Osteoblast (primary cell): ENCODE data around the gene YIPF3. TPM values are rescaled to one million over a fixed set of nuclear protein-coding genes. Genes with fewer than 3 reads are reported as not detected.

Source experiments
- DNase-seq: peaks from one replicate; pipeline ENCODE4 v3.0.0; 2011; ENCODE audit warnings: low spot score, mixed read lengths; ENCODE audit not compliant: insufficient read length; ENCODE audit errors: missing footprints
- H2AFZ ChIP-seq: 2 replicates; pipeline ENCODE4 v1.6.0; 2011; ENCODE audit warnings: mild to moderate bottlenecking, low read length
- H3K27ac ChIP-seq: 2 replicates; pipeline ENCODE4 v1.5.1; 2011; ENCODE audit warnings: mild to moderate bottlenecking, low read depth, low read length, moderate library complexity
- H3K27me3 ChIP-seq: 2 replicates; pipeline ENCODE4 v1.6.0; 2012; ENCODE audit warnings: mild to moderate bottlenecking, control low read depth, inconsistent platforms, low read length, moderate library complexity; ENCODE audit not compliant: insufficient read depth
- H3K36me3 ChIP-seq: 2 replicates; pipeline ENCODE4 v1.5.1; 2011; ENCODE audit warnings: mild to moderate bottlenecking, low read length, control low read depth, moderate library complexity; ENCODE audit not compliant: insufficient read depth
- H3K4me1 ChIP-seq: 2 replicates; pipeline ENCODE4 v1.5.1; 2011; ENCODE audit warnings: mild to moderate bottlenecking, low read length, control low read depth, moderate library complexity; ENCODE audit not compliant: insufficient read depth
- H3K4me2 ChIP-seq: 2 replicates; pipeline ENCODE4 v1.6.0; 2011; ENCODE audit warnings: mild to moderate bottlenecking, low read length; ENCODE audit not compliant: insufficient read depth
- H3K4me3 ChIP-seq: fragments of 200-600 bp; sonication (generic); 3 replicates; pipeline ENCODE4 v1.5.1; 2012; ENCODE audit warnings: mild to moderate bottlenecking, low read length, inconsistent platforms; ENCODE audit not compliant: insufficient read depth
- H3K79me2 ChIP-seq: 2 replicates; pipeline ENCODE4 v1.6.0; 2012; ENCODE audit warnings: mild to moderate bottlenecking, low read length, control low read depth, inconsistent platforms; ENCODE audit not compliant: insufficient read depth
- H3K9me3 ChIP-seq: 2 replicates; pipeline ENCODE4 v1.5.1; 2011; ENCODE audit warnings: low read depth, low read length, control low read depth
- H4K20me1 ChIP-seq: 2 replicates; pipeline ENCODE4 v1.6.0; 2012; ENCODE audit warnings: mild to moderate bottlenecking, low read length, control low read depth; ENCODE audit not compliant: insufficient read depth
- CTCF ChIP-seq: IDR thresholded peaks from 2 replicates; pipeline ENCODE4 v1.5.1; 2011; ENCODE audit warnings: mild to moderate bottlenecking, low read depth, low read length, moderate library complexity; ENCODE audit errors: extremely low read depth
- total RNA-seq: library from RNA; depleted of rRNA; stranded (reverse); fragments of >200 nt; gene quantifications from 2 replicates; pipeline ENCODE4 v1.2.3, GENCODE V29; 2012

Gene YIPF3
- total RNA-seq, 1 donor = 98.8 TPM

DNA sequence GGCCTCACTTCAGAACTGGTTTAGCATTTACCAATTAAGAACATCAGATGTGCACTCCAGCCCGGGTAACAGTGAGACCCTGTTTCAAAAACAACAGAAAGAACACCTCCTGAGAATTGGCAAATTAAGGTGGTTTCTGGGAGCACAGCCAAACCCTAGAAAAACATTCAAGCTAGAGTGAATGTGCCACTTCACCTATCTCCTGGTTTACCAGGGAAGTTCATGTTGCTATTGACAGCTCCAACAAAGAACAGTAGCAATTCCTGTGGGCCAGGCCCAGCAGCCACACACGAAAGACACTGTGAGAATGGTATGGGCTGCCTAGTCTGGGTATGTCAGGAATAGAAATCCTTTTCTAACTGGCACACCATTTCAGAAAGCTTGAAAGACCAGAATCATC lies 5.1 kb upstream of the YIPF3 start:
- no peaks in the 10 kb centered on the region for H3K27me3 ChIP-seq
- H3K4me2 ChIP-seq = no peak overlapping the region
- no peak overlapping the region for H3K27ac ChIP-seq
- no peak for TF ChIP-seq CTCF
- no peak for DNase-seq
- H4K20me1 ChIP-seq = peaks cover 15% of the 10 kb centered on the region
- peaks cover 9% of the 10 kb centered on the region for H3K4me1 ChIP-seq
- H3K4me3 ChIP-seq = no peak overlapping the region
- peaks cover 75% of the 10 kb centered on the region for H3K36me3 ChIP-seq
- peaks cover 37% of the 10 kb centered on the region for H3K79me2 ChIP-seq
- H2AFZ ChIP-seq = no peak overlapping the region
- no peaks in the 10 kb centered on the region for H3K9me3 ChIP-seq

GRCh38 chr6:43520097-43520496 lies 3.4 kb upstream of the YIPF3 start:
- peaks cover 19% of the 10 kb centered on the region for H3K4me1 ChIP-seq
- no peak overlapping the region for H2AFZ ChIP-seq
- H4K20me1 ChIP-seq = peaks cover 23% of the 10 kb centered on the region
- peaks cover 53% of the 10 kb centered on the region for H3K79me2 ChIP-seq
- no peak overlapping the region for H3K4me3 ChIP-seq
- H3K4me2 ChIP-seq = no peak overlapping the region
- no peaks in the 10 kb centered on the region for H3K27me3 ChIP-seq
- H3K36me3 ChIP-seq = peaks cover 64% of the 10 kb centered on the region
- no peak overlapping the region for H3K27ac ChIP-seq
- no peak for DNase-seq
- H3K9me3 ChIP-seq = no peaks in the 10 kb centered on the region
- no peak for TF ChIP-seq CTCF

DNA sequence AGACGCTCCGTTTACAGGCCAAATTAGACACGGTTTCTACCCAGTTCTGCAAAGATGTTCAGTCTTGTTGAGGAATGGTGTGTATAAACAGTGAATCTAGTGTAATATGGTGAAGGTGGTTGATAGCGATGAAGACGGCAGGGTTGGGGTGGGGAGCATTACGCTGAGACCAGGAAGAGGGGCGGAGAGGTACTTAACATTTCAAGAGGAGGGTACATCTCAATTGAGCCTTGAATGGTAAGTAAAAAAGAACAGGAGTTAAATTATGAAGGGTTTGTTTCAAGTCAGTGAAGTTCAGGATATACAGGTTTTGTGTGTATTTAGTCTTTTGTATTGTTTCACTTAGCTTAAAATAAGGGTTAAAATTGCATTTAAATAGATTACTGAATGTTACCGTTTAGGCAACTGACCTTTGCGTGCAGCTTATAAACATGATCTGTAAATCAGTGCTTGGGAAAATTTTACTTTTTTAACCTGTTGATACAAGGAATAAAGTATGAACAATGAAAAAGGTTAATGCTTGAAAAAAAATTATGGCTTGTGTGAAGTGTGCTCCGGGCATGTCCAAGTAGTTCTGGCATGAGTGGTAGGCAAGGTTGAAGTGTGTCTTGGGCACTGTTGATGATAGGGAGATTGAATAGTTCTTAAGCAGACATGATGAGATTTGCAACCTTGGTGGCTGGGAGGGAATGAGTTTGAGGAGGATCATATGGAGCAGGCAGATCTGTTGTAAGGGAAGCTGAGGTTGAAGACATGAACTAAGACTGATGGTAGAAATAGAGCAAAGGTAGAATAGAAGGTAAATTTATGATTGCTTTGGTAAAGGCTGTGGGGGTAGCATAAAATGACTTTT lies 1.0 kb upstream of the YIPF3 start:
- H3K27ac ChIP-seq = peak overlapping the region; percentile 92
- peaks cover 63% of the 10 kb centered on the region for H3K36me3 ChIP-seq
- TF ChIP-seq CTCF = no peak
- peaks cover 19% of the 10 kb centered on the region for H3K4me1 ChIP-seq
- DNase-seq = no peak
- no peaks in the 10 kb centered on the region for H3K27me3 ChIP-seq
- H4K20me1 ChIP-seq = peaks cover 30% of the 10 kb centered on the region
- H2AFZ ChIP-seq = peak overlapping the region; percentile 96
- H3K9me3 ChIP-seq = no peaks in the 10 kb centered on the region
- H3K4me3 ChIP-seq = peak overlapping the region; percentile 99
- peaks cover 73% of the 10 kb centered on the region for H3K79me2 ChIP-seq
- H3K4me2 ChIP-seq = peak overlapping the region; percentile 97

DNA sequence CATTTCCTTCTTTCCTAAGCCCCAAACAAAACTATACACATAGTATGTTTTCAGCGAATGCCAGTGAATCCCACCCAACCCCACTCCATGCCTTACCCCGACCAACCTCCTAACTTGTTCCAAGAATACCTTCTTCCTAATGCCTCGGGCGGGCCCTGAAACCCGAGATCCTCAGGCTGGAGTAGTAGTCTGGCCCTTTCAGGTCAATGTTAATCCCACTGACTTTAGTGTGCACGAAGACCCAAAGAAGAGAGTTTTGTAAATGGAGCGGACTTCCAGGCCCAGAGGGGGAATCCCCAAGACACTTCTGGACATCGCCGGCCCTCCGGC lies 394 bp downstream of the YIPF3 start:
- peaks cover 63% of the 10 kb centered on the region for H3K36me3 ChIP-seq
- peaks cover 38% of the 10 kb centered on the region for H4K20me1 ChIP-seq
- H3K4me2 ChIP-seq = peak overlapping the region; percentile 89
- H3K79me2 ChIP-seq = peaks cover 73% of the 10 kb centered on the region
- H3K27ac ChIP-seq = peak overlapping the region; percentile 92
- H3K27me3 ChIP-seq = no peaks in the 10 kb centered on the region
- no peaks in the 10 kb centered on the region for H3K9me3 ChIP-seq
- peak overlapping the region; percentile 99 for H3K4me3 ChIP-seq
- H3K4me1 ChIP-seq = peaks cover 19% of the 10 kb centered on the region
- no peak for DNase-seq
- peak overlapping the region; percentile 90 for H2AFZ ChIP-seq
- TF ChIP-seq CTCF = no peak
